NB4 (cell line): Measurements from ENCODE around the gene CHKA.

Experiments used
- DNase-seq: peaks from one replicate; pipeline ENCODE4 v3.0.0; 2010; ENCODE audit warnings: low read depth
- H3K4me3 ChIP-seq: one replicate; pipeline ENCODE4 v1.5.1; 2011; ENCODE audit warnings: mild to moderate bottlenecking, low read depth, low read length, moderate library complexity
- CTCF ChIP-seq: IDR thresholded peaks from one replicate; pipeline ENCODE4 v1.5.1; 2012; ENCODE audit warnings: low read depth, low read length
- MAX ChIP-seq: IDR thresholded peaks from 2 replicates; pipeline ENCODE4 v1.6.1; 2011; ENCODE audit warnings: low read depth, low read length
- MYC ChIP-seq: IDR thresholded peaks from 2 replicates; pipeline ENCODE4 v1.6.1; 2011; ENCODE audit warnings: low read depth, low read length
- POLR2A ChIP-seq: IDR thresholded peaks from 2 replicates; pipeline ENCODE4 v1.6.1; 2011; ENCODE audit warnings: mild to moderate bottlenecking; ENCODE audit not compliant: insufficient read length; ENCODE audit errors: extremely low read depth

CHKA gene

GRCh38 chr11:68032997-68033707 lies 88.0 kb downstream of the CHKA start:
- DNase-seq = no peak
- no peak overlapping the region for H3K4me3 ChIP-seq
- TF ChIP-seq MAX (no peak), MYC (no peak)

- H3K4me3 ChIP-seq = peak overlapping the region; percentile 97
- no peak for DNase-seq
- TF ChIP-seq MAX = no peak
- no peak for TF ChIP-seq CTCF
- TF ChIP-seq MYC = no peak
- TF ChIP-seq POLR2A = no peak
Measured at GRCh38 chr11:68032003-68032402, 89.2 kb downstream of the CHKA start.

- no peak for DNase-seq
- TF ChIP-seq CTCF (no peak), POLR2A (no peak), MYC (no peak; the same call in 1 of the 2 replicates), MAX (no peak)
- peak overlapping the region; percentile 97 for H3K4me3 ChIP-seq
Measured at GRCh38 chr11:68031144-68031464, 90.1 kb downstream of the CHKA start.

- peak within 1 kb of the TSS; percentile 97 for H3K4me3 ChIP-seq
- TF ChIP-seq POLR2A (peak; percentile 66), CTCF (no peak), MAX (no peak; the same call in 1 of the 2 replicates), MYC (no peak; the same call in 1 of the 2 replicates)
- peak; percentile 99 for DNase-seq
Measured at GRCh38 chr11:68030318-68031143, 90.7 kb downstream of the CHKA start, which contains the start of gene NDUFS8. TSS of gene NDUFS8 (plus strand) at chr11:68030681. CDS start at chr11:68032152, 1,471 bp downstream.

GRCh38 chr11:68028802-68029545 lies 92.2 kb downstream of the CHKA start:
- TF ChIP-seq CTCF = no peak
- no peak for TF ChIP-seq MAX
- no peak for TF ChIP-seq POLR2A
- TF ChIP-seq MYC = no peak
- peak; percentile 73 for DNase-seq
- peak overlapping the region; percentile 78 for H3K4me3 ChIP-seq
